K562 (cell line): Measurements from ENCODE around the gene PATJ. TPM values are rescaled to one million over a fixed set of nuclear protein-coding genes. Genes with fewer than 3 reads are reported as not detected.

ENCODE experiments used
- ATAC-seq: fragments of 200-7000 bp; cut with Tn5 transposase; 3 replicates; pipeline ENCODE4 v1.9.1; 2020; ENCODE audit warnings: moderate library complexity
- BruUV-seq: library from RNA; stranded (reverse); fragments of 400-500 nt; replicated peaks from 2 replicates; lab custom pipeline; 2021; lab: Mats Ljungman, UMichigan
- CTCF ChIA-PET: fragments of 300-600 bp; formaldehyde crosslinking; extraction: SDS; loops from one replicate; lab custom pipeline; 2021; ENCODE audit warnings: low intra/inter-chr PET ratio; lab: Yijun Ruan, JAX
- POLR2A ChIA-PET: fragments of 300-600, 350-650 bp; sonication (Branson Sonifier 250); formaldehyde crosslinking; extraction: SDS; loops from one replicate; lab custom pipeline; 2021; ENCODE audit warnings: antibody characterized with exemption, inconsistent platforms; lab: Yijun Ruan, JAX
- DNase-seq, 4 experiments: peaks; one replicate each; pipeline versions ENCODE4 v3.0.0 to v3.0.0-alpha.2; 2011 to 2018; ENCODE audit warnings: low spot score in 3 of 4, mixed read lengths in 3 of 4; ENCODE audit errors: extremely low read depth in 1 of 4
- FAIRE-seq: peaks from 2 replicates; lab custom pipeline; 2011; peaks lifted over from hg19 to GRCh38; lab: Jason Lieb, UNC
- H2AFZ ChIP-seq: 2 replicates; pipeline ENCODE4 v1.6.0; 2011; ENCODE audit warnings: low read depth, low read length, control low read depth, inconsistent platforms
- H3K27ac ChIP-seq: fragments of 200-600 bp; 3 replicates; pipeline ENCODE4 v1.8.0; 2011; ENCODE audit warnings: low read depth, mild to moderate bottlenecking, control low read depth, inconsistent platforms, low read length, moderate library complexity, mixed read lengths; ENCODE audit errors: extremely low read depth
- H3K27me3 ChIP-seq, 2 experiments: fragments of 300-600 bp in 1 of 2; 2 replicates in 1 of 2; 3 replicates in 1 of 2; pipeline versions ENCODE4 v1.6.0 to v1.8.0; 2011; ENCODE audit warnings: inconsistent platforms in 2 of 2, low read length in 2 of 2, mild to moderate bottlenecking in 1 of 2, mixed read lengths in 1 of 2, moderate library complexity in 1 of 2; ENCODE audit not compliant: control insufficient read depth in 2 of 2, insufficient read depth in 2 of 2
- H3K36me3 ChIP-seq: fragments of 300-600 bp; 3 replicates; pipeline ENCODE4 v1.8.0; 2011; ENCODE audit warnings: mild to moderate bottlenecking, low read length, inconsistent platforms; ENCODE audit not compliant: control insufficient read depth, insufficient read depth
- H3K4me1 ChIP-seq, 2 experiments: fragments of 200-600 bp in 1 of 2; replicated peaks in 1 of 2; 2 replicates in 1 of 2; 3 replicates in 1 of 2; pipeline versions ENCODE4 v1.5.1 to v1.8.0; 2011; ENCODE audit warnings: inconsistent platforms in 2 of 2, low read length in 2 of 2, mild to moderate bottlenecking in 1 of 2, mixed read lengths in 1 of 2, moderate library complexity in 1 of 2; ENCODE audit not compliant: control insufficient read depth in 2 of 2, insufficient read depth in 2 of 2
- H3K4me2 ChIP-seq: 2 replicates; pipeline ENCODE4 v1.6.1; 2011; ENCODE audit warnings: low read length, control low read depth, inconsistent platforms, mixed read lengths; ENCODE audit not compliant: insufficient read depth
- H3K4me3 ChIP-seq: fragments of 200-600 bp; sonication (generic), shearing (Covaris generic); 2 replicates; pipeline ENCODE4 v1.5.1; 2016; ENCODE audit warnings: control low read depth, inconsistent platforms
- H3K79me2 ChIP-seq: fragments of 200-600 bp; 3 replicates; pipeline ENCODE4 v1.8.0; 2011; ENCODE audit warnings: low read length, inconsistent platforms; ENCODE audit not compliant: control insufficient read depth, insufficient read depth
- H3K9ac ChIP-seq, 2 experiments: 2 replicates each; pipeline versions ENCODE4 v1.6.0 to v1.6.1; 2011; ENCODE audit warnings: low read depth in 2 of 2, low read length in 2 of 2, control low read depth in 1 of 2, inconsistent platforms in 1 of 2, mild to moderate bottlenecking in 1 of 2, mixed read lengths in 1 of 2; ENCODE audit not compliant: insufficient read depth in 1 of 2
- H3K9me1 ChIP-seq: one replicate; pipeline ENCODE4 v1.6.0; 2011; ENCODE audit warnings: inconsistent platforms, mild to moderate bottlenecking, low read length, moderate library complexity; ENCODE audit not compliant: control insufficient read depth, insufficient read depth
- H3K9me3 ChIP-seq: replicated peaks from 2 replicates; pipeline ENCODE4 v1.5.1; 2011; ENCODE audit warnings: low read depth, low read length, inconsistent platforms; ENCODE audit not compliant: control insufficient read depth, insufficient read depth
- H4K20me1 ChIP-seq: replicated peaks from 2 replicates; pipeline ENCODE4 v1.6.1; 2011; ENCODE audit warnings: low read length, inconsistent platforms, mixed read lengths; ENCODE audit not compliant: control insufficient read depth, insufficient read depth
- ATF6 ChIP-seq: sonication (generic); formaldehyde crosslinking; IDR thresholded peaks from 2 replicates; pipeline ENCODE4 v1.4.0; 2020; ENCODE audit warnings: mild to moderate bottlenecking, missing genetic modification reagents
- EZH2 ChIP-seq: IDR thresholded peaks from 2 replicates; pipeline ENCODE4 v1.6.1; 2012; ENCODE audit warnings: low read depth, mild to moderate bottlenecking, inconsistent platforms, low read length, borderline replicate concordance
- ILF3 ChIP-seq: fragments of 450-650 bp; IDR thresholded peaks from 2 replicates; pipeline ENCODE4 v1.6.1; 2018; ENCODE audit warnings: antibody characterized with exemption, mild to moderate bottlenecking, moderate library complexity, borderline replicate concordance
- KDM2B ChIP-seq: fragments of 250-450 bp; sonication (Bioruptor Pico); IDR thresholded peaks from 2 replicates; pipeline ENCODE4 v1.8.0; 2021; ENCODE audit warnings: mild to moderate bottlenecking, moderate library complexity
- NONO ChIP-seq, 2 experiments: fragments of 200-400 bp in 1 of 2; fragments of 450-650 bp in 1 of 2; formaldehyde crosslinking in 1 of 2; IDR thresholded peaks; 2 replicates each; pipeline ENCODE4 v1.6.1; 2017; ENCODE audit warnings: low read depth in 2 of 2, mild to moderate bottlenecking in 2 of 2, moderate library complexity in 2 of 2, low read length in 1 of 2
- PURB ChIP-seq: sonication (generic); formaldehyde crosslinking; IDR thresholded peaks from 2 replicates; pipeline ENCODE4 v1.9.0; 2021; ENCODE audit warnings: low read depth, mild to moderate bottlenecking, missing genetic modification reagents
- SRF ChIP-seq, 2 experiments: fragments of 250-450, 450-650 bp in 1 of 2; sonication (Bioruptor Pico) in 1 of 2; sonication (generic) in 1 of 2; formaldehyde crosslinking; IDR thresholded peaks; 2 replicates each; pipeline versions ENCODE4 v1.5.0 to v1.5.1; 2020 to 2022; ENCODE audit warnings: mild to moderate bottlenecking in 1 of 2, missing genetic modification reagents in 1 of 2
- ZNF146 ChIP-seq: IDR thresholded peaks from one replicate; pipeline ENCODE4 v1.6.1; 2018; ENCODE audit warnings: missing compliant biosample characterization; ENCODE audit not compliant: unreplicated experiment
- ZNF561 ChIP-seq: fragments of 450-650 bp; formaldehyde crosslinking; conservative IDR thresholded peaks from 2 replicates; pipeline ENCODE4 v1.4.0; 2020; ENCODE audit warnings: mild to moderate bottlenecking, moderate library complexity
- ZZZ3 ChIP-seq: fragments of 450-650 bp; IDR thresholded peaks from 2 replicates; pipeline ENCODE4 v1.6.1; 2016; ENCODE audit warnings: antibody characterized with exemption, mild to moderate bottlenecking, moderate library complexity
- WGBS: fragments of 100-300 bp; shearing (Covaris generic); methylation state at CpG from one replicate; pipeline ENCODE4 v1.1.6; 2016; ENCODE audit warnings: low coverage, mixed read lengths; ENCODE audit not compliant: insufficient coverage; ENCODE audit errors: missing lambda C conversion rate; 5-methylcytosine and 5-hydroxymethylcytosine counted together
- in situ Hi-C: fragments of 300-500 bp; cut with MboI; formaldehyde crosslinking; loops from 4 replicates; pipeline ENCODE4 v1.15.0; 2018; ENCODE audit warnings: inconsistent platforms, mixed read lengths
- intact Hi-C: fragments of 100-400 bp; cut with micrococcal nuclease; formaldehyde crosslinking; loops from 2 replicates; pipeline ENCODE4 v1.14.2; 2022
- polyA plus RNA-seq, 8 experiments: library from polyadenylated mRNA; depleted of rRNA in 4 of 8; stranded (reverse) in 5 of 8; unstranded in 3 of 8; fragments of >200 nt; fragmentation: Nextera tagmentation in 2 of 8; fragmentation: Illumina TruSeq in 1 of 8; extraction: Ambion mirVana in 2 of 8; extraction: Trizol in 1 of 8; gene quantifications; 2 replicates each; pipeline versions ENCODE4 v1.2.1 to v1.2.3, GENCODE V29; 2011 to 2014; ENCODE audit warnings: inconsistent platforms in 1 of 8, missing spikeins in 1 of 8
- total RNA-seq, 7 experiments: library from RNA; depleted of rRNA in 6 of 7; stranded (reverse); fragments of >200 nt in 6 of 7; fragmentation: Illumina TruSeq in 2 of 7; extraction: Trizol in 2 of 7; gene quantifications; 2 replicates each; pipeline versions ENCODE4 v1.2.1 to v1.2.3, GENCODE V29; 2011 to 2021; ENCODE audit warnings: low replicate concordance in 1 of 7

The PATJ gene
- total and polyA plus RNA-seq, 9 of the 15 experiments (the other 6 are each of a cell fraction or from before 2014, with no cell fraction given), result 0.22 TPM; not detected in 8

- TF ChIP-seq SRF (CRISPR knock-in tag; IDR thresholded peaks at IDR 0.05) (no peak), ZZZ3 (no peak), EZH2 (no peak), ZNF146 (CRISPR knock-in tag) (no peak), PURB (CRISPR knock-in tag) (no peak), ZNF561 (no peak), ATF6 (CRISPR knock-in tag) (no peak)
Measured at GRCh38 chr1:61935516-61935915, 193.2 kb downstream of the PATJ start (continued).

- no peaks in the 10 kb centered on the region for H3K9me1 ChIP-seq
- no peaks in the 10 kb centered on the region for H3K4me1 ChIP-seq
- in situ Hi-C loops (no loop called here), intact Hi-C loops (no loop called here)
- WGBS, result 0% methylated on average over 5 of the region's 5 CpGs
- no TSS peak for BruUV-seq
- ChIA-PET CTCF (no interaction called here), POLR2A (no interaction called here)
- TF ChIP-seq KDM2B (CRISPR knock-in tag), result no peak
- TF ChIP-seq NONO (IDR thresholded peaks at IDR 0.05; ENCODE audit: low read depth in 2 of 2, low read length in 1 of 2), result no peak
- TF ChIP-seq ILF3, result no peak
- H3K36me3 ChIP-seq, result no peaks in the 10 kb centered on the region
- no peak for FAIRE-seq
- no peak overlapping the region for H3K27ac ChIP-seq
- no peaks in the 10 kb centered on the region for H3K9me3 ChIP-seq
- no peak overlapping the region for H3K4me3 ChIP-seq
- H3K4me2 ChIP-seq, result no peak overlapping the region
- DNase-seq, result no peak
- no peak for ATAC-seq
- peaks cover 13% of the 10 kb centered on the region in 2 experiments; a peak in 4 of 5 replicates for H3K27me3 ChIP-seq
- H4K20me1 ChIP-seq, result no peaks in the 10 kb centered on the region
- H2AFZ ChIP-seq, result no peak overlapping the region
- H3K9ac ChIP-seq, result no peak overlapping the region
- no peaks in the 10 kb centered on the region for H3K79me2 ChIP-seq
Measured at GRCh38 chr1:61936839-61937238, 194.6 kb downstream of the PATJ start.
